Kidney capillary endothelial cell (primary cell): ENCODE results near the gene TBL1X.
"Not testable (repeated sequence)": the region's sequence is repeated elsewhere in the genome, so short reads cannot be mapped to it uniquely, and the experiment has no call there.

Source experiments
- DNase-seq: peaks from one replicate; pipeline ENCODE4 v3.0.0-alpha.2; 2018; ENCODE audit warnings: low spot score

The TBL1X gene

GRCh38 chrX:9765072-9765736 is 300.3 kb downstream of the TBL1X start:
- DNase-seq: no peak

- DNase-seq: no peak
Observed at GRCh38 chrX:9765737-9766097, 300.9 kb downstream of the TBL1X start, which contains the start of gene GPR143. Gene GPR143 (minus strand): TSS chrX:9765847. CDS start chrX:9765817, 30 bp downstream.

GRCh38 chrX:9767375-9767774 is 302.5 kb downstream of the TBL1X start:
- no peak for DNase-seq

- not testable (repeated sequence) for DNase-seq
Observed at GRCh38 chrX:9768321-9768839, 303.5 kb downstream of the TBL1X start.

GRCh38 chrX:9770319-9770718 is 305.5 kb downstream of the TBL1X start:
- peak; percentile 81 for DNase-seq

GRCh38 chrX:9772943-9773342 is 308.1 kb downstream of the TBL1X start:
- DNase-seq: no peak

- no peak for DNase-seq
Observed at GRCh38 chrX:9775930-9776329, 311.1 kb downstream of the TBL1X start.

- no peak for DNase-seq
Observed at GRCh38 chrX:9781941-9782340, 317.1 kb downstream of the TBL1X start.

GRCh38 chrX:9784332-9784731 is 319.5 kb downstream of the TBL1X start:
- DNase-seq: no peak

GRCh38 chrX:9785254-9785943 is 320.5 kb downstream of the TBL1X start:
- no peak for DNase-seq

GRCh38 chrX:9785944-9786797 is 321.3 kb downstream of the TBL1X start, which contains the start of gene SHROOM2:
Gene SHROOM2 (plus strand): TSS chrX:9786429. CDS start chrX:9786546, 117 bp downstream.
- DNase-seq: no peak

- DNase-seq: no peak
Observed at GRCh38 chrX:9786798-9787635, 322.2 kb downstream of the TBL1X start.

- DNase-seq: no peak
Observed at GRCh38 chrX:9788911-9789310, 324.1 kb downstream of the TBL1X start.

- DNase-seq: no peak
Observed at GRCh38 chrX:9789555-9789954, 324.7 kb downstream of the TBL1X start.
